Duodenal mucosa (tissue), 2 donors: ENCODE measurements around the gene FAM13C.
"Not testable (repeated sequence)": the region's sequence is repeated elsewhere in the genome, so short reads cannot be mapped to it uniquely, and the experiment has no call there.

Source experiments
- H3K27ac ChIP-seq: one replicate; pipeline ENCODE4 v1.7.0; 2013; ENCODE audit warnings: low read depth, low read length
- H3K27me3 ChIP-seq, 2 donors: one replicate each; pipeline ENCODE4 v1.7.0; 2013; ENCODE audit warnings: low read length in 2 of 2, control low read depth in 1 of 2; ENCODE audit not compliant: insufficient read depth in 2 of 2, control insufficient read depth in 1 of 2
- H3K36me3 ChIP-seq, 2 donors: one replicate each; pipeline ENCODE4 v1.7.0; 2013; ENCODE audit warnings: low read length in 2 of 2, control low read depth in 1 of 2; ENCODE audit not compliant: insufficient read depth in 2 of 2, control insufficient read depth in 1 of 2
- H3K4me1 ChIP-seq, 2 donors: one replicate each; pipeline ENCODE4 v1.7.0; 2013; ENCODE audit warnings: low read length in 2 of 2, control low read depth in 1 of 2; ENCODE audit not compliant: insufficient read depth in 2 of 2, control insufficient read depth in 1 of 2
- H3K4me3 ChIP-seq, 2 donors: one replicate each; pipeline ENCODE4 v1.7.0; 2013; ENCODE audit warnings: low read length in 2 of 2, low read depth in 1 of 2
- H3K9ac ChIP-seq, 2 donors: one replicate each; pipeline ENCODE4 v1.7.0; 2013; ENCODE audit warnings: low read length in 2 of 2, low read depth in 1 of 2
- H3K9me3 ChIP-seq, 2 donors: one replicate each; pipeline ENCODE4 v1.7.0; 2013; ENCODE audit warnings: low read length in 2 of 2, control low read depth in 1 of 2; ENCODE audit not compliant: control insufficient read depth in 1 of 2

FAM13C gene

DNA sequence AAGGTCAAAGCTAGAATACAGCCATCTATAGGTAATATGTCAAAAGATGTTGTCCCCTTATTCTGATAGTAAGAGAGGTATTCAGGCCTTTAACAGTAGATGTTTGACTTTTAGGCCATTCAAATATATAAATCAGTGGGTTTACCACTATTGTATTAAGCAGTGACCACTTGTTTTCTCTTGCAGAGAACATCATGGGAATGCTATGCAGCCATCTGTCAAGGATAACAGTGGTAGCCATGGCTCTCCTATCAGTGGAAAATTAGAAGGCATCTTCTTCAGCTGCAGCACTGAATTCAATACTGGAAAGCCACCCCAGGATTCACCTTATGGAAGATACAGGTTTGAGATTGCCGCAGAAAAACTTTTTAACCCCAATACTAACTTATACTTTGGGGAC, 117.5 kb downstream of the FAM13C start:
- H3K9ac ChIP-seq = no peak overlapping the region
- no peaks in the 10 kb centered on the region for H3K27me3 ChIP-seq
- H3K4me3 ChIP-seq = no peak overlapping the region
- no peaks in the 10 kb centered on the region for H3K4me1 ChIP-seq
- H3K27ac ChIP-seq = no peak overlapping the region
- no peaks in the 10 kb centered on the region for H3K9me3 ChIP-seq
- peaks cover 8 to 13% of the 10 kb centered on the region in 2 donors for H3K36me3 ChIP-seq

DNA sequence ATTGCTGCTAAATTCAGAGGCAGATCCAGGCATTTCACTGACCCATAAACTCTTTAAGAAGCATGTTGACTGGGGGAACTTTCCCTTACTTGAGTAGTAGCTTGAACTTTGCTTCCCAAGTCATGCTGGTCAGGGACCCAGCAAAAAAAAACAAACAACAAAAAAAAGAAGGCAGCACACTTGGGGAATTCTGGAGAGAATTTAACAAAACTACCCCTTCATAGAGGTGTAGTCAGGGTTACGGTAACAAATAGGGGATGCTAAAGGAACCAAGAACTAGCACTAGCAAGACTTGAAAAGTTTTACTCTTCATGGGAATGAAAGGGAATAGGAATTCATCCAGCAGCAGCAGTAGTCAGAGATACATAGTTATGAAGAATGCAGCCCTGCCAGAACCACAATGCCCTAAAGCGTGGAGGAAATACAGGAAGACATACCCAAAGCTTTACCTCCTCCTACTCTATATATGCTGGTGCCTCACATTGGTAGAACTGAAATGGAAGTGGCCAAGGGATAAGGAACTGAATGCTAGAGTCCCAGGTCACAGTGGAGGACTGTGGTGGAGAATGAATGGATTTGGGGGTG, 118.6 kb downstream of the FAM13C start:
- Histone ChIP-seq H3K36me3 (peaks cover 13% of the 10 kb centered on the region in 2 donors), H3K9ac (no peak overlapping the region), H3K27ac (no peak overlapping the region), H3K4me3 (no peak overlapping the region), H3K4me1 (no peaks in the 10 kb centered on the region), H3K9me3 (no peaks in the 10 kb centered on the region), H3K27me3 (no peaks in the 10 kb centered on the region)

DNA sequence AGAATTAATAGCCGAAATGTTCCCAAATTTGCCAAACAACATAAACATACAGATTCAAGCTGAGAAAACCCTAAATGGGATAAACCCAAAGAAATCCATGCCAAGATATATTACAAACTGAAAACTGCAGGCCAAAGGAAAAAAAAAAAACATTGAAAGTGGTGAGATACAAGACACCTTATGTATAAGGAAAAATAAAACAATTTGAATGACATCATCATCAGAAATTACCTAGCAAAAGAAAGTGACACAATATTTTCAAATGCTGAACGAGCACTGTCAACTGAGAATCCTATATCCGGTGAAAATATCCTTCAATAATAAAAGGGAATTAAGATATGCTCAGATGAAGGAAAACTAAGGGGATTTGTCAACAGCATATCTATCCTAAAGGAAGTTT, 119.4 kb downstream of the FAM13C start:
- Histone ChIP-seq H3K9ac (no peak overlapping the region), H3K27me3 (no peaks in the 10 kb centered on the region), H3K9me3 (no peaks in the 10 kb centered on the region), H3K27ac (no peak overlapping the region), H3K4me1 (no peaks in the 10 kb centered on the region), H3K36me3 (peaks cover 13 to 14% of the 10 kb centered on the region in 2 donors), H3K4me3 (no peak overlapping the region)

DNA sequence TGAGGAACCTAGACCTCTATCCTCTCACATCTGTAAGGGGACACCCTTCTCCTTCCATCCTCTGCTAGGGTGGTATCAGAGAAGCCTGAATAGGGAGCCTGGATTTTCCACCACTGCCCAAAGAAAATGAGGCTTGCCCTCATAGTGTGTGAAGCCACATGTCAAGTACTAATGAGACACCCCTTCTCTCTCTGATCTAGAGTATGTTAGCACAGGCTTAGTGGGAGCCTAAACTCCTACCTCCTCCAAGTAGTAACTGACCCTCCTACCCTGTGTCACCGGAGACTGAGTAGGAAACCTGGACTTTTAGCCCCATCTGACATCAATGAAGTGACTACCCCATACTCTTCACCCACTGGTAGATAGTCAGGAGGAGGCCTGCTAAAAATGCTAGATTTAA, 120.3 kb downstream of the FAM13C start:
- H3K9me3 ChIP-seq = no peaks in the 10 kb centered on the region
- H3K27ac ChIP-seq = no peak overlapping the region

DNA sequence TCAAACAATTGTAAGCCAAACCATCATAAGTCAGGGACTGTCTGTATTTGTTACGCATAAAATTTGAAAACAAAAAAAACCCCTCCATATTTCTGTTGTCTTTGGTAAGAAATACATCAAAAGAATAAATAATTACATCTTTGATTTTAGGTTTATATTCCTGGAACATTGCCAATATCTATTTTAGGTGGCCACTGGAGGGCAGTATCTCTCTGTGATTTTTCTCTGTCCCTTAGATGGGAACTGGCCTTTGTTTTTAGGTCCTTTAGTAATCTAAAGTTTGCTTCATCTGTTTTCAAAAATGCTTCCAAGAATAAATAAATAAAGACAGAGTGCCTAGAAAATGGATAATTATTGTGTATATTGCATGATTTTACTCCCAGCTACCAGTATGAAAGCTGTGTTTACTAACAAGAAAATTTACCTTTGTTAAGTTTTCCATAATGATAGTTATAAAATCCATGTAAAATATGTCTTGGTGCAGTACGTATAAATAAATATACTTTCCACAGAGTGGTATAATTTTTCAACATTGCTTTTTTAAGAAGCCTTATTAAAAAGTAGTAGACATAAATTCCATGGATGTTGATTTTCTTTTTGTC, 121.7 kb downstream of the FAM13C start:
- H3K36me3 ChIP-seq = peaks cover 11 to 14% of the 10 kb centered on the region in 2 donors
- H3K9ac ChIP-seq = no peak overlapping the region
- H3K4me1 ChIP-seq = no peaks in the 10 kb centered on the region
- H3K27ac ChIP-seq = no peak overlapping the region
- no peaks in the 10 kb centered on the region for H3K9me3 ChIP-seq
- H3K27me3 ChIP-seq = no peaks in the 10 kb centered on the region
- no peak overlapping the region for H3K4me3 ChIP-seq

More for the DNA sequence above, 120.3 kb downstream of the FAM13C start:
- H3K36me3 ChIP-seq = peaks cover 13 to 14% of the 10 kb centered on the region in 2 donors
- H3K9ac ChIP-seq = no peak overlapping the region
- no peaks in the 10 kb centered on the region for H3K27me3 ChIP-seq
- no peaks in the 10 kb centered on the region for H3K4me1 ChIP-seq
- H3K4me3 ChIP-seq = no peak overlapping the region

DNA sequence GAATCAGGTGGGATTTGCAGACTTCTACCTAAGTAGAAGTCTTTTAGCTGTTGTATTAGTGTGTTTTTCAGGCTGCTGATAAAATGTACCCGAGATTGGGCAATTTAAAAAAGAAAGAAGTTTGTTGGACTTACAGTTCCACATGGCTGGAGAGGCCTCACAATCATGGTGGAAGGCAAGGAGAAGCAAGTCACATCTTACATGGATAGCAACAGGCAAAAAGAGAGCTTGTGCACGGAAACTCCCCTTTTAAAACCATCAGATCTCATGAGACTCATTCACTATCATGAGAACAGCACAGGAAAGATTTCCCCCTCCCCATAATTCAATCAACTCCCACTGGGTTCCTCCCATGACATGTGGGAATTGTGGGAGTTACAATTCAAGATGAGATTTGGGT, 123.2 kb downstream of the FAM13C start:
- not testable (repeated sequence) for H3K4me1 ChIP-seq, H3K27ac ChIP-seq, H3K27me3 ChIP-seq, H3K9ac ChIP-seq, H3K4me3 ChIP-seq, H3K9me3 ChIP-seq
- H3K36me3 ChIP-seq = peaks cover 3 to 11% of the 10 kb centered on the region in 2 donors

DNA sequence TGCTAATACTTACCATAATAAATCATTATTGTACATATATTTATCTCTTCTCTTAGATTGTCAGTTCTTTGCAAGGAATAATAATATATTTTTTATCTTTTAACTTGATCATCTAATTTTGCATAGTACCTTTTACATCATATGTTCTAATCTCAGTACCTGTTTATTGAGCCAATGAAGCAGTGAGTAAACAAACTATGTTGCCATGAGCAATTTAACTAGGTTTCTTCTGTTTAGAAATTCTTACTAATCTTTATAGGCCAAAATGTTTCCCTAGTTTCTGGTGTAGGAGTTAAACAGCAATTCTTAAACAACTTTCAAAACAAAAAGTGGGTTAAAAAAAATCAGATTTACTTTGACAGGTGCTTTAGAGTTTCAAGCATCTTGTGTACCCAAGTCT, 124.6 kb downstream of the FAM13C start:
- no peak overlapping the region for H3K9ac ChIP-seq
- no peaks in the 10 kb centered on the region for H3K9me3 ChIP-seq
- no peak overlapping the region for H3K4me3 ChIP-seq
- H3K27ac ChIP-seq = no peak overlapping the region
- no peaks in the 10 kb centered on the region for H3K27me3 ChIP-seq
- peaks cover 3 to 11% of the 10 kb centered on the region in 2 donors for H3K36me3 ChIP-seq
- H3K4me1 ChIP-seq = no peaks in the 10 kb centered on the region

DNA sequence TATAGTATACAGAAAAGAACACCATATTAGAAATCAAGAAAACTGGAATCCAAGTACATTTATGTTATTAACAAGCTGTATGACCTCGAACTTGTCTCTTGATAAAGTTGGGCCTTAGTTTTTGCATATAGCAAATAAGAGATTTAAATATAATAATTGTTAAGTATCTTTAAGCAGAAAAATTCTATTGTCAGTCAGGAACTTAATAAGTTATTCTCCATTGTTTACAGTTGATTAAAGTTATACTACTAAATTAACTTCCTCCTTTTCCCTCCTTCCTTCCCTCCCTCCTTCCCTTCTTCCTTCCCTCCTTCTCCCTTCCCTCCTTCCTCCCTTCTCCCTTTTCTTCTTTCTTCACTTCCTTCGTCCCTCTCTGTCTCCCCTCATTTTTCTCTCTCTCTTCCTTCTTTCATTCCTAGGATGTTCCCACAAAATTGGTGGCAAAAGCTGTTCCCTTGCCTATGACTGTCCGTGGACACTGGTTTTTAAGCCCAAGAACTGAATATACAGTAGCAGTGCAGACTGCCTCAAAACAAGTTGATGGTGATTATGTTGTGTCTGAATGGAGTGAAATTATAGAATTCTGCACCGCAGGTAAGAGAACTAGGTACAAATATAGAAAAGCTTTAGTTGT, 126.2 kb downstream of the FAM13C start:
- Histone ChIP-seq H3K27ac (no peak overlapping the region), H3K9ac (no peak overlapping the region)

DNA sequence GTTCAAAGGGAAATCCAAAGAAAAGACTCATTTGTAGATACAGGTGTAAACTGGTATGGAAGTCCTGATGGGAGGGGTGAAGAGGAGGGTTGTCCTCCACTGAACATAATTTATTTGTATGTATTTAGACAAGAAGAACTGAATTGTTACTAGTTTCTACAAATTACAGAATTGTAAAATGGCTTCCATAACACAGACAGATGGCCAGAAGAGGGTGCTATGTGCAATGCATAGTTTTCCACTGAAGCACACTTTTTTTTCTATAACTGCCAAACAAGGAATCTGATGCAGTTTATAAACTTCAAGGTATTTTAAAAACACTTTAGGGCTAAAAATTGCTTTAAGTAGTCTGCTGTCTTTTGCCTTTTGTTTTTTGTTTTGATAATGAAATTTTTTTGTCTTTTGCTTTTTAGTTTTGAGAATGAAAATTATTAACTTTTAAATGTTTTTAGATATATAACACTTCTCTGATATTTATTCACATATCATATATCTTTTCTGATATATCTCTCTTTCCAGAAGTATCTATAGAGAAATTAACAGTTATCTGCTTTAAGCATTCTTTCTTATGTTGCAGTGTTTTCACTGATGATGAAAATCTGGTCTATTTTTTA, 127.4 kb downstream of the FAM13C start:
- H3K27ac ChIP-seq = no peak overlapping the region

More for the DNA sequence above, 126.2 kb downstream of the FAM13C start:
- H3K27me3 ChIP-seq = no peaks in the 10 kb centered on the region
- H3K4me3 ChIP-seq = no peak overlapping the region
- peaks cover 0 to 6% of the 10 kb centered on the region in 2 donors for H3K36me3 ChIP-seq
- H3K9me3 ChIP-seq = no peaks in the 10 kb centered on the region
- H3K4me1 ChIP-seq = no peaks in the 10 kb centered on the region

DNA sequence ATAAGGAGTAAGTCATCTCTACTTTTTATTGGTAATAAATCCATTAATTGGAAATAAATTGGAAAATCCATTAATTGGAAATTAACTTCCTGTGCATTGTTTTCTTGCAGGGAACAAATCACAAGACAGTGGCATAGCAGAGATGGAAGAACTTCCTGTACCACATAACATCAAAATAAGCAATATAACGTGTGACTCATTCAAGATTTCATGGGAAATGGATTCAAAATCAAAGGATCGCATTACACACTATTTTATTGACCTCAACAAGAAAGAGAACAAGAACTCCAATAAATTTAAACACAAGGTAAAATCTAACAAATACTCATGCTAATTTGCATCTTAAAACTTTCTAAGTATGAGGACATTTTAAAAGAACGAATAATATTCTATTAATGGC, 128.2 kb downstream of the FAM13C start:
- no peaks in the 10 kb centered on the region for H3K4me1 ChIP-seq
- no peaks in the 10 kb centered on the region for H3K9me3 ChIP-seq
- H3K27ac ChIP-seq = no peak overlapping the region
- H3K4me3 ChIP-seq = no peak overlapping the region
- H3K27me3 ChIP-seq = no peaks in the 10 kb centered on the region
- H3K9ac ChIP-seq = no peak overlapping the region
- H3K36me3 ChIP-seq = peaks cover 0 to 6% of the 10 kb centered on the region in 2 donors

More for the DNA sequence above, 127.4 kb downstream of the FAM13C start:
- H3K9me3 ChIP-seq = no peaks in the 10 kb centered on the region
- no peak overlapping the region for H3K4me3 ChIP-seq
- peaks cover 0 to 6% of the 10 kb centered on the region in 2 donors for H3K36me3 ChIP-seq
- H3K27me3 ChIP-seq = no peaks in the 10 kb centered on the region
- H3K9ac ChIP-seq = no peak overlapping the region
- no peaks in the 10 kb centered on the region for H3K4me1 ChIP-seq
